ENCODE data around the gene PET117.

The PET117 gene

GRCh38 chr20:18180815-18181214 lies 43.2 kb downstream of the PET117 start:
- no peak for DNase-seq (ENCODE audit: low read depth)
- no peak overlapping the region for H3K4me3 ChIP-seq (ENCODE audit: low read length)
- TF ChIP-seq, protein P1, sequence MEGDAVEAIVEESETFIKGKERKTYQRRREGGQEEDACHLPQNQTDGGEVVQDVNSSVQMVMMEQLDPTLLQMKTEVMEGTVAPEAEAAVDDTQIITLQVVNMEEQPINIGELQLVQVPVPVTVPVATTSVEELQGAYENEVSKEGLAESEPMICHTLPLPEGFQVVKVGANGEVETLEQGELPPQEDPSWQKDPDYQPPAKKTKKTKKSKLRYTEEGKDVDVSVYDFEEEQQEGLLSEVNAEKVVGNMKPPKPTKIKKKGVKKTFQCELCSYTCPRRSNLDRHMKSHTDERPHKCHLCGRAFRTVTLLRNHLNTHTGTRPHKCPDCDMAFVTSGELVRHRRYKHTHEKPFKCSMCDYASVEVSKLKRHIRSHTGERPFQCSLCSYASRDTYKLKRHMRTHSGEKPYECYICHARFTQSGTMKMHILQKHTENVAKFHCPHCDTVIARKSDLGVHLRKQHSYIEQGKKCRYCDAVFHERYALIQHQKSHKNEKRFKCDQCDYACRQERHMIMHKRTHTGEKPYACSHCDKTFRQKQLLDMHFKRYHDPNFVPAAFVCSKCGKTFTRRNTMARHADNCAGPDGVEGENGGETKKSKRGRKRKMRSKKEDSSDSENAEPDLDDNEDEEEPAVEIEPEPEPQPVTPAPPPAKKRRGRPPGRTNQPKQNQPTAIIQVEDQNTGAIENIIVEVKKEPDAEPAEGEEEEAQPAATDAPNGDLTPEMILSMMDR (conservative IDR thresholded peaks at IDR 0.05; ENCODE audit: low read depth, low read length) = no peak

DNA sequence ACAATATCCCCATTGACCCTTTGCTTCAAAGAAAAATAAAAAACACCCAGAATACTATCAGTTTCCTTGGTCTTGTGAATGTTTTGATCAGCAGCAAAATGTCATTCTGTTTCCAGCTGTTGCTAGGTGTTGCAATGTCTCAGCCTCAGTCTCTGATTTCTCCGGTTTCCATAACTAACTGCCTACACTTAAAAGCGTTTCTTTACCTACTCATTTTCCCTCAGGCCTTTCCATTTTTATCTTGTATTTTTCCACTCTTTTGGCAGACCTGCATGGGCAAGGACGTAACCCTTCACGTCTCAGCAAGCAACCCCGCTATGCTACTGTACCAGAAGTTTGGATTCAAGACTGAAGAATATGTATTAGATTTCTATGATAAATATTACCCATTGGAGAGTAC lies 49.4 kb downstream of the PET117 start:
- TF ChIP-seq, protein P1 (conservative IDR thresholded peaks at IDR 0.05; ENCODE audit: low read depth, low read length) = no peak

GRCh38 chr20:18188434-18188833 lies 50.8 kb downstream of the PET117 start:
- TF ChIP-seq, protein P1 (conservative IDR thresholded peaks at IDR 0.05; ENCODE audit: low read depth, low read length) = no peak
- DNase-seq (ENCODE audit: low read depth) = no peak
- no peak overlapping the region for H3K4me3 ChIP-seq (ENCODE audit: low read length)

More for the DNA sequence above, 49.4 kb downstream of the PET117 start:
- H3K4me3 ChIP-seq (ENCODE audit: low read length) = no peak overlapping the region
- no peak for DNase-seq (ENCODE audit: low read depth)

- peak; percentile 1 for DNase-seq (ENCODE audit: low read depth)
- H3K4me3 ChIP-seq (ENCODE audit: low read length) = no peak overlapping the region
- TF ChIP-seq, protein P1 (conservative IDR thresholded peaks at IDR 0.05; ENCODE audit: low read depth, low read length) = no peak
Observed at GRCh38 chr20:18190338-18191233, 52.9 kb downstream of the PET117 start.

DNA sequence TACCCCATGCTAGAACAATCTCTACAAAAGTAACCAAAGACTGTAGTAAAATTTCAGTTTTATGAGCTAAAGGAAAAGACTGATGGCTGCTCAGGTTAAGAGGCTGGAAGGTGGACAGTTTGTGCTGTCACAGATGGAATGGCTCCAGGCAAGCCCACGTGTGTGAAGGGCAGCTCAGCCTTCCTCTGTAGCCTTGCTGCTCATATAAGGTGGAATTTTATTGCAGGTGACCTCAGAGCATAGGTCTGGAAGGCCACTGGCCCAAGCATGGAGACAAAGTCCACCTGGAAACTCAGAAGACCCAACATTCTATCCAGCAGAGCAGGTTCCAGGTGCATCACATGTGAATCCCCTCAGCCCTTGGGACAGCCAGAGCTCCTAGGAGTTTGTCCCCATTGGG lies 53.6 kb downstream of the PET117 start:
- TF ChIP-seq, protein P1 (conservative IDR thresholded peaks at IDR 0.05; ENCODE audit: low read depth, low read length) = no peak
- no peak overlapping the region for H3K4me3 ChIP-seq (ENCODE audit: low read length)
- DNase-seq (ENCODE audit: low read depth) = no peak

Measured in retinal pigment epithelial cell (primary cell).